ENCODE measurements around the gene MYRIP. TPM values are rescaled to one million over a fixed set of nuclear protein-coding genes. Genes with fewer than 3 reads are reported as not detected.

MYRIP gene
- total RNA-seq, 3 donors from 2014 or later = 2.3 to 4.8 (median 2.6) TPM

GRCh38 chr3:39927479-39927878 is 118.1 kb downstream of the MYRIP start:
- intact Hi-C loops (cut with DNase I; ENCODE audit: low total_unique reads) = no loop called here
- DNase-seq (ENCODE audit: low spot score in 2 of 2) = no peak
- Histone ChIP-seq H3K27me3 (no peaks in the 10 kb centered on the region), H3K4me1 (no peaks in the 10 kb centered on the region), H3K4me3 (no peak overlapping the region), H3K36me3 (no peaks in the 10 kb centered on the region), H3K27ac (no peak overlapping the region), H3K9me3 (peaks cover 0 to 5% of the 10 kb centered on the region in 2 donors)
- TF ChIP-seq POLR2AphosphoS5 (IDR thresholded peaks at IDR 0.05) (no peak), POLR2A (IDR thresholded peaks at IDR 0.05) (no peak), CTCF (IDR thresholded peaks at IDR 0.05) (no peak)

- no peaks in the 10 kb centered on the region for H3K4me1 ChIP-seq
- intact Hi-C loops (cut with DNase I; ENCODE audit: low total_unique reads) = no loop called here
- H3K27me3 ChIP-seq = no peaks in the 10 kb centered on the region
- peak in 1 of 2 donors; percentile 27 for DNase-seq (ENCODE audit: low spot score in 2 of 2)
- no peak for TF ChIP-seq POLR2AphosphoS5 (IDR thresholded peaks at IDR 0.05)
- no peak for TF ChIP-seq POLR2A (IDR thresholded peaks at IDR 0.05)
- TF ChIP-seq CTCF (IDR thresholded peaks at IDR 0.05) = no peak
- H3K4me3 ChIP-seq = no peak overlapping the region
- no peak overlapping the region for H3K27ac ChIP-seq
- no peaks in the 10 kb centered on the region for H3K9me3 ChIP-seq
- no peaks in the 10 kb centered on the region for H3K36me3 ChIP-seq
Observed at GRCh38 chr3:39933986-39934693, 124.7 kb downstream of the MYRIP start.

- Histone ChIP-seq H3K27ac (no peak overlapping the region), H3K27me3 (no peaks in the 10 kb centered on the region), H3K9me3 (no peaks in the 10 kb centered on the region), H3K4me3 (no peak overlapping the region), H3K4me1 (no peaks in the 10 kb centered on the region), H3K36me3 (no peaks in the 10 kb centered on the region)
- intact Hi-C loops (cut with DNase I; ENCODE audit: low total_unique reads) = no loop called here
- no peak for DNase-seq (ENCODE audit: low spot score in 2 of 2)
- TF ChIP-seq CTCF (IDR thresholded peaks at IDR 0.05) = no peak
- TF ChIP-seq POLR2A (IDR thresholded peaks at IDR 0.05) = no peak
- TF ChIP-seq POLR2AphosphoS5 (IDR thresholded peaks at IDR 0.05) = no peak
Observed at GRCh38 chr3:39934696-39935095, 125.3 kb downstream of the MYRIP start.

GRCh38 chr3:39935261-39935660 is 125.9 kb downstream of the MYRIP start:
- Histone ChIP-seq H3K4me1 (no peaks in the 10 kb centered on the region), H3K9me3 (no peaks in the 10 kb centered on the region), H3K36me3 (no peaks in the 10 kb centered on the region), H3K27ac (no peak overlapping the region), H3K27me3 (no peaks in the 10 kb centered on the region), H3K4me3 (no peak overlapping the region)
- no peak for TF ChIP-seq CTCF (IDR thresholded peaks at IDR 0.05)
- no peak for TF ChIP-seq POLR2A (IDR thresholded peaks at IDR 0.05)
- TF ChIP-seq POLR2AphosphoS5 (IDR thresholded peaks at IDR 0.05) = no peak
- DNase-seq (ENCODE audit: low spot score in 2 of 2) = no peak
- intact Hi-C loops (cut with DNase I; ENCODE audit: low total_unique reads) = no loop called here

GRCh38 chr3:39936848-39937247 is 127.4 kb downstream of the MYRIP start:
- Histone ChIP-seq H3K9me3 (no peaks in the 10 kb centered on the region), H3K4me3 (no peak overlapping the region), H3K27ac (no peak overlapping the region), H3K27me3 (no peaks in the 10 kb centered on the region), H3K4me1 (no peaks in the 10 kb centered on the region), H3K36me3 (peaks cover 4% of the 10 kb centered on the region)
- intact Hi-C loops (cut with DNase I; ENCODE audit: low total_unique reads) = no loop called here
- no peak for DNase-seq (ENCODE audit: low spot score in 2 of 2)
- TF ChIP-seq POLR2AphosphoS5 (IDR thresholded peaks at IDR 0.05) (no peak), POLR2A (IDR thresholded peaks at IDR 0.05) (no peak), CTCF (IDR thresholded peaks at IDR 0.05) (no peak)
